A673 (cell line): ENCODE measurements around the gene PILRA. TPM values are rescaled to one million over a fixed set of nuclear protein-coding genes. Genes with fewer than 3 reads are reported as not detected.
A peak's percentile ranks its signal among the peaks of the same experiment; 100 is the strongest.
"Not testable (repeated sequence)": the region's sequence is repeated elsewhere in the genome, so short reads cannot be mapped to it uniquely, and the experiment has no call there.

Experiments used
- BruUV-seq: library from RNA; stranded (reverse); fragments of 400-500 nt; replicated peaks from 2 replicates; lab custom pipeline; 2021; lab: Mats Ljungman, UMichigan
- CTCF ChIA-PET: fragments of 300-600 bp; sonication (Branson Sonifier 250); formaldehyde crosslinking; loops from one replicate; lab custom pipeline; 2022; ENCODE audit warnings: antibody characterized with exemption; lab: Charles Lee
- POLR2A ChIA-PET: fragments of 300-600 bp; sonication (Branson Sonifier 250); formaldehyde crosslinking; loops from one replicate; lab custom pipeline; 2022; ENCODE audit warnings: antibody characterized with exemption; ENCODE audit not compliant: low non-redundant PET; lab: Charles Lee
- DNase-seq: peaks from one replicate; pipeline ENCODE4 v3.0.0-alpha.2; 2015; ENCODE audit warnings: low spot score
- H3K27ac ChIP-seq: fragments of 200-600 bp; sonication (generic); 2 replicates; pipeline ENCODE4 v1.5.1; 2016; ENCODE audit warnings: mixed run types, low read depth, mild to moderate bottlenecking, mixed read lengths, antibody characterized with exemption, low read length; ENCODE audit not compliant: poor library complexity, severe bottlenecking
- H3K27me3 ChIP-seq: fragments of 200-600 bp; sonication (generic); replicated peaks from 2 replicates; pipeline ENCODE4 v1.6.1; 2017; ENCODE audit warnings: mixed run types, low read depth, mild to moderate bottlenecking, mixed read lengths, antibody characterized with exemption, low read length; ENCODE audit not compliant: insufficient read depth, poor library complexity
- H3K36me3 ChIP-seq: fragments of 200-600 bp; sonication (generic); 2 replicates; pipeline ENCODE4 v1.6.1; 2016; ENCODE audit warnings: mixed run types, mild to moderate bottlenecking, mixed read lengths, antibody characterized with exemption, low read length; ENCODE audit not compliant: insufficient read depth, poor library complexity, severe bottlenecking
- H3K4me1 ChIP-seq: fragments of 200-600 bp; sonication (generic); 2 replicates; pipeline ENCODE4 v1.6.1; 2017; ENCODE audit warnings: mixed run types, mild to moderate bottlenecking, mixed read lengths, antibody characterized with exemption, low read length; ENCODE audit not compliant: insufficient read depth, poor library complexity, severe bottlenecking
- H3K4me3 ChIP-seq: fragments of 200-600 bp; sonication (generic); 2 replicates; pipeline ENCODE4 v1.5.1; 2016; ENCODE audit warnings: low read depth, mixed run types, mild to moderate bottlenecking, mixed read lengths, low read length; ENCODE audit not compliant: poor library complexity, severe bottlenecking
- H3K9me3 ChIP-seq: fragments of 200-600 bp; sonication (generic); 2 replicates; pipeline ENCODE4 v1.6.1; 2016; ENCODE audit warnings: mixed run types, low read depth, mild to moderate bottlenecking, mixed read lengths, antibody characterized with exemption, low read length; ENCODE audit not compliant: poor library complexity, severe bottlenecking
- CTCF ChIP-seq: fragments of 300-800, 200-600 bp; sonication (generic); conservative IDR thresholded peaks from 2 replicates; pipeline ENCODE4 v1.5.1; 2017; ENCODE audit warnings: low read depth, mild to moderate bottlenecking, antibody characterized with exemption, low read length, moderate library complexity, mixed read lengths
- EZH2 ChIP-seq: fragments of 200-600 bp; sonication (generic); IDR thresholded peaks from 2 replicates; pipeline ENCODE4 v1.6.1; 2017; ENCODE audit warnings: borderline replicate concordance, low read depth, mild to moderate bottlenecking, mixed read lengths, antibody characterized with exemption, low read length; ENCODE audit not compliant: poor library complexity, severe bottlenecking
- intact Hi-C: fragments of 100-400 bp; cut with micrococcal nuclease; formaldehyde crosslinking; loops from one replicate; pipeline ENCODE4 v1.10.0; 2022; ENCODE audit not compliant: unreplicated experiment
- total RNA-seq: library from RNA; stranded (reverse); gene quantifications from 2 replicates; pipeline ENCODE4 v1.2.3, GENCODE V29; 2021

Gene PILRA
- total RNA-seq, 1 experiment from 2014 or later, result 1.5 TPM

- H3K36me3 ChIP-seq, result peaks cover 17% of the 10 kb centered on the region
- H3K9me3 ChIP-seq, H3K27me3 ChIP-seq, H3K27ac ChIP-seq, BruUV-seq, DNase-seq, CTCF ChIA-PET, intact Hi-C loops, H3K4me3 ChIP-seq, H3K4me1 ChIP-seq, POLR2A ChIA-PET: not testable (repeated sequence)
These were observed 32.0 kb upstream of the PILRA start for GRCh38 chr7:100341286-100341685.

- Histone ChIP-seq H3K4me1 (no peaks in the 10 kb centered on the region), H3K4me3 (no peak overlapping the region), H3K27ac (no peak overlapping the region), H3K36me3 (peaks cover 32% of the 10 kb centered on the region), H3K27me3 (no peaks in the 10 kb centered on the region), H3K9me3 (no peaks in the 10 kb centered on the region)
- CTCF ChIA-PET, result no interaction called here
- no TSS peak for BruUV-seq
- POLR2A ChIA-PET, result no interaction called here
- intact Hi-C loops, result no loop called here
- TF ChIP-seq EZH2 (no peak), CTCF (no peak)
- DNase-seq, result no peak
These were observed 30.5 kb upstream of the PILRA start for GRCh38 chr7:100342765-100343164.

GRCh38 chr7:100344124-100344559 is 29.1 kb upstream of the PILRA start:
- H3K27ac ChIP-seq, result not testable (repeated sequence)

GRCh38 chr7:100344560-100345287 is 28.6 kb upstream of the PILRA start:
- H3K9me3 ChIP-seq, H3K4me1 ChIP-seq, intact Hi-C loops, CTCF ChIA-PET, H3K4me3 ChIP-seq, BruUV-seq, POLR2A ChIA-PET, H3K27me3 ChIP-seq, H3K27ac ChIP-seq, DNase-seq: not testable (repeated sequence)
- TF ChIP-seq CTCF, result peak; percentile 51
- peaks cover 38% of the 10 kb centered on the region for H3K36me3 ChIP-seq

More at GRCh38 chr7:100344124-100344559, 29.1 kb upstream of the PILRA start:
- peaks cover 35% of the 10 kb centered on the region for H3K36me3 ChIP-seq
- POLR2A ChIA-PET, CTCF ChIA-PET, BruUV-seq, DNase-seq, H3K9me3 ChIP-seq, H3K4me3 ChIP-seq, H3K4me1 ChIP-seq, intact Hi-C loops, H3K27me3 ChIP-seq: not testable (repeated sequence)
